ENCODE measurements around the gene TRAPPC2L. TPM values are rescaled to one million over a fixed set of nuclear protein-coding genes. Genes with fewer than 3 reads are reported as not detected.

TRAPPC2L gene
- total and polyA plus RNA-seq, 2 of the 13 experiments (the other 11 are each of a cell fraction or from before 2014, with no cell fraction given) = 96.3 to 107 TPM

GRCh38 chr16:88815901-88816589 is 40.9 kb upstream of the TRAPPC2L start (continued):
- no peak for TF ChIP-seq HMGXB4 (CRISPR knock-in tag; IDR thresholded peaks at IDR 0.05; ENCODE audit: borderline replicate concordance in 1 of 2, low read depth in 1 of 2)
- no peak for TF ChIP-seq SRSF4 (IDR thresholded peaks at IDR 0.05; ENCODE audit: low read depth, low read length, poor library complexity, severe bottlenecking)
- no peak for TF ChIP-seq ZNF276 (CRISPR knock-in tag; IDR thresholded peaks at IDR 0.05; ENCODE audit: low read depth)
- TF ChIP-seq CSRNP2 (CRISPR knock-in tag; conservative IDR thresholded peaks at IDR 0.05; ENCODE audit: low read depth) = no peak
- no peak for TF ChIP-seq FOXM1 (CRISPR knock-in tag; IDR thresholded peaks at IDR 0.05)
- no peak for TF ChIP-seq CEBPG (CRISPR knock-in tag; IDR thresholded peaks at IDR 0.05)
- TF ChIP-seq ZNF253 (CRISPR knock-in tag; IDR thresholded peaks at IDR 0.05; ENCODE audit: borderline replicate concordance) = no peak
- no peak for TF ChIP-seq ZNF414 (CRISPR knock-in tag; IDR thresholded peaks at IDR 0.05)
- TF ChIP-seq ZNF10 (CRISPR knock-in tag; IDR thresholded peaks at IDR 0.05; ENCODE audit: borderline replicate concordance, low read depth) = no peak
- no peak for TF ChIP-seq ZNF703 (CRISPR knock-in tag; IDR thresholded peaks at IDR 0.05; ENCODE audit: borderline replicate concordance)
- TF ChIP-seq ZNF577 (CRISPR knock-in tag; IDR thresholded peaks at IDR 0.05; ENCODE audit: borderline replicate concordance, low read depth) = no peak
- no peak for TF ChIP-seq ZNF616 (CRISPR knock-in tag; IDR thresholded peaks at IDR 0.05; ENCODE audit: low read depth)
- TF ChIP-seq SMARCE1 (IDR thresholded peaks at IDR 0.05; ENCODE audit: borderline replicate concordance) = no peak
- TF ChIP-seq GABPA (IDR thresholded peaks at IDR 0.05; ENCODE audit: low read depth, low read length) = no peak
- no peak for TF ChIP-seq GABPA (CRISPR knock-in tag; IDR thresholded peaks at IDR 0.05; ENCODE audit: low read depth)
- TF ChIP-seq SNAI1 (CRISPR knock-in tag; IDR thresholded peaks at IDR 0.05; ENCODE audit: borderline replicate concordance) = no peak
- no peak for TF ChIP-seq ZNF607 (CRISPR knock-in tag; IDR thresholded peaks at IDR 0.05; ENCODE audit: borderline replicate concordance)
- TF ChIP-seq REXO4 (CRISPR knock-in tag; IDR thresholded peaks at IDR 0.05; ENCODE audit: borderline replicate concordance) = no peak
- TF ChIP-seq E2F2 (CRISPR knock-in tag; IDR thresholded peaks at IDR 0.05; ENCODE audit: borderline replicate concordance) = no peak
- peak; percentile 56 for TF ChIP-seq JARID2 (CRISPR knock-in tag; IDR thresholded peaks at IDR 0.05; ENCODE audit: insufficient replicate concordance)
- no peak for TF ChIP-seq SOX13 (IDR thresholded peaks at IDR 0.05)
- no peak for TF ChIP-seq SOX13 (CRISPR knock-in tag; conservative IDR thresholded peaks at IDR 0.05 in 1 of 2, IDR thresholded peaks at IDR 0.05 in 1 of 2)

Measured in HepG2 (cell line).